Activated CD4-positive, alpha-beta T cell treated with anti-CD3 and anti-CD28 coated beads, Interleukin-2, amount 50 U/mL, for 4 hours (primary cell): Measurements from ENCODE around the gene HMX1.

Experiments
- DNase-seq, 2 experiments: peaks; one replicate each; pipeline ENCODE4 v3.0.0-alpha.2; 2020

The HMX1 gene

DNA sequence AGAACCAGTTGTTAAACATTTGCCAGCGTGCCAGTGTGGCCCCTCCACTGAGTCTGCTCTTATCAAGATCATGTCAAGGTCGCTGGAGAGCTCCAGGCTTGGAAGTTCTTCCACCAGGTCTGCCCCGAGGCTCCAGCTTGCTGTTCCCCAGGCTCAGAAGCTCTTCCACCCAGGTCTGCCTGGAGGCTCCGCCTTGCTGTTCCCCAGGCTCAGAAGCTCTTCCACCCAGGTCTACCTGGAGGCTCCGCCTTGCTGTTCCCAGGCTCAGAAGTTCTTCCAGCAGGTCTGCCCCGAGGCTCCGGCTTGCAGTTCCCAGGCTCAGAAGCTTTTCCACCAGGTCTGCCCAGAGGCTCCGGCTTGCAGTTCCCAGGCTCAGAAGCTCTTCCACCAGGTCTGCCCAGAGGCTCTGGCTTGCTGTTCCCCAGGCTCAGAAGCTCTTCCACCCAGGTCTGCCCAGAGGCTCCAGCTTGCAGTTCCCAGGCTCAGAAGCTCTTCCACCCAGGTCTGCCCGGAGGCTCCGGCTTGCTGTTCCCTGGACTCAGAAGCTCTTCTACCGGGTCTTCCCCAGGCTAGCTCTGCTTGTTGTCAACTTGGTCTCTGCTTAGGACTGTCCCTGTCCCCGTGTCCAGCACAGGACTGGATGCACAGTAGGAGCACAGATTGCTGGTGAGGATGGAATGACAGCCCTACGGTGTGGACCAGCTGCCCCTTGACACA lies 54.4 kb downstream of the HMX1 start:
- no peak for DNase-seq
